HUES64 (cell line): ENCODE results near the gene LGMN.
"Not testable (repeated sequence)": the region's sequence is repeated elsewhere in the genome, so short reads cannot be mapped to it uniquely, and the experiment has no call there.

Experiments used
- H3K27ac ChIP-seq: 2 replicates; pipeline ENCODE4 v1.7.0; 2013; ENCODE audit warnings: low read depth, low read length, inconsistent platforms
- H3K27me3 ChIP-seq: 2 replicates; pipeline ENCODE4 v1.6.1; 2013; ENCODE audit warnings: mild to moderate bottlenecking, low read length; ENCODE audit not compliant: insufficient read depth
- H3K36me3 ChIP-seq: 2 replicates; pipeline ENCODE4 v1.6.1; 2013; ENCODE audit warnings: mild to moderate bottlenecking, low read length; ENCODE audit not compliant: insufficient read depth
- H3K4me1 ChIP-seq: 2 replicates; pipeline ENCODE4 v1.6.1; 2013; ENCODE audit warnings: mild to moderate bottlenecking, low read length, moderate library complexity; ENCODE audit not compliant: insufficient read depth
- H3K4me3 ChIP-seq: 2 replicates; pipeline ENCODE4 v1.5.1; 2013; ENCODE audit warnings: mild to moderate bottlenecking, low read length, moderate library complexity
- H3K9ac ChIP-seq: 2 replicates; pipeline ENCODE4 v1.6.1; 2013; ENCODE audit warnings: mild to moderate bottlenecking, low read depth, low read length
- H3K9me3 ChIP-seq: 2 replicates; pipeline ENCODE4 v1.6.1; 2013; ENCODE audit warnings: low read depth, low read length; ENCODE audit not compliant: insufficient read depth
- WGBS: fragments of 150-250, 120-280 bp; methylation state at CpG from one replicate; pipeline ENCODE4 v1.1.7; 2013; ENCODE audit warnings: missing lambda C conversion rate; 5-methylcytosine and 5-hydroxymethylcytosine counted together

The LGMN gene

DNA sequence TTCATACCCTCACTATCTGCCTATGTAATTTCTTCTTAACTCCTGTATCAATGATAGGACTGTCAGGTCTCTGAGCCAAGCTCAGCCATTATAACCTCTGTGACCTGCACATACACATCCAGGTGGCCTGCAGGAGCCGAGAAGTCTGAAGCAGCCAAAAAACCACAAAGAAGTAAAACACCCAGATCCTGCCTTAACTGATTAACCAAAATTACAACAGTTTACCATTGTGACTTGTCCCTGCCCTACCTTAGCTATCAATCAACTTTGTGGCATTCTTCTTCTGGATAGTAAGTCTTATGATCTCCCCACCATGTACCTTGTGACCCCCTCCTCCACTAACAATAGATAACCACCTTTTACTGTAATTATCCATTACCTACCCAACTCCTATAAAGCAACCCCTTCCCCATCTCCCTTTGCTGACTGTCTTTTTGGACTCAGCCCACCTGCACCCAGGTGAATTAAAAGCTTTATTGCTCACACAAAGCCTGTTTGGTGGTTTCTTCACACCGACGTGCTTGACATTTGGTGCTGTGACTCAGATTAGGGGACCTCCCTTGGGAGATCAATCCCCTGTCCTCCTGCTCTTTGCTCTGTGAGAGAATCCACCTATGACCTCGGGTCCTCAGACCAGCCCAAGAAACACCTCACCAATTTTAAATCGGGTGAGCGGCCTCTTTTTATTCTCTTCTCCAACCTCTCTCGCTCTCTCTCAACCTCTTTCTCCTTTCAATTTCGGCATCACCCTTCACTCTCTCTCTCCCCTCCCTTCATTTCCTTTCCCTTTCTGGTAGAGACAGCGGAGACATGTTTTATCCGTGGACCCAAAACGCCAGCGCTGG is 11.5 kb upstream of the LGMN start:
- Histone ChIP-seq H3K9me3 (no peaks in the 10 kb centered on the region), H3K4me1 (no peaks in the 10 kb centered on the region), H3K4me3 (no peak overlapping the region), H3K36me3 (no peaks in the 10 kb centered on the region), H3K27ac (no peak overlapping the region), H3K27me3 (no peaks in the 10 kb centered on the region), H3K9ac (no peak overlapping the region)
- 91% methylated on average over 12 of the region's 12 CpGs for WGBS

DNA sequence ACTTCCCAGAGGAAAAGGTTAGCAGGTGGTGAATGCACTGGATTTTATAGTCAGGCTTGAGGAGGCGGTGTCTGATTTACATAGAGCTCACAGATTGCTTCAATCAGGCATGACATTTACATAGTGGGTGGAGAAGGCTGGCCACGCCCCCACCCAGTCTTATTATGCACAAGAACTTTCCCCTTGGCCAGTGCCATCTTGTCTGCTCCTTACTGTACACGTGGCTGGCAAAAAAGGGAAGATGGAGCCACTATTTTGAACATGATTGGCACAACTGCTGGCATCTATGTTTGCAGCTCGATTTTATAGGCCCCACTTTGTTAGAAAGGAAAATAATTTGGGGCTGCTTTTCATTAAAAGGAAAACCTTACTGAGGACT is 10.9 kb upstream of the LGMN start:
- H3K27me3 ChIP-seq = no peaks in the 10 kb centered on the region
- no peaks in the 10 kb centered on the region for H3K9me3 ChIP-seq
- no peaks in the 10 kb centered on the region for H3K36me3 ChIP-seq
- no peak overlapping the region for H3K9ac ChIP-seq
- no peak overlapping the region for H3K4me3 ChIP-seq
- H3K27ac ChIP-seq = no peak overlapping the region
- 88% methylated on average over 4 of the region's 4 CpGs for WGBS
- no peaks in the 10 kb centered on the region for H3K4me1 ChIP-seq

DNA sequence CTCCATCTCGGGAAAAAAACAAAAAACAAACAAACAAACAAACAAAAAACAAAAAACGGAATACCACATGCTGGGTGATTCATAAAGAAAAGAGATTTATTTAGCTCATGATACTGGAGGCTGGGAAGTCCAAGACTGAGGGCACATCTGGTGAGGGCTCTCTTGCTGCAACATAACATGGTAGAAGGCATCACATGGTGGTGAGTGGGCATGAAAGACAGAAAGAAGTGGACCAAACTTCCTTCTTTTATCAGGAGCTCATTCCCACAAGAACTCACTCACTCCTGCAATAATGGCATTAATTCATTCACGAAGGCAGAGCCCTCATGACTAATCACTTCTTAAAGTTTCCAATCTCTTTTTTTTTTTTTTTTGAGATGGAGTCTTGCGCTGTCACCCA is 8.0 kb upstream of the LGMN start:
- Histone ChIP-seq H3K9ac (no peak overlapping the region), H3K4me3 (no peak overlapping the region), H3K9me3 (no peaks in the 10 kb centered on the region), H3K27ac (no peak overlapping the region), H3K4me1 (no peaks in the 10 kb centered on the region), H3K27me3 (no peaks in the 10 kb centered on the region), H3K36me3 (no peaks in the 10 kb centered on the region)
- 88% methylated on average over 3 of the region's 4 CpGs for WGBS

DNA sequence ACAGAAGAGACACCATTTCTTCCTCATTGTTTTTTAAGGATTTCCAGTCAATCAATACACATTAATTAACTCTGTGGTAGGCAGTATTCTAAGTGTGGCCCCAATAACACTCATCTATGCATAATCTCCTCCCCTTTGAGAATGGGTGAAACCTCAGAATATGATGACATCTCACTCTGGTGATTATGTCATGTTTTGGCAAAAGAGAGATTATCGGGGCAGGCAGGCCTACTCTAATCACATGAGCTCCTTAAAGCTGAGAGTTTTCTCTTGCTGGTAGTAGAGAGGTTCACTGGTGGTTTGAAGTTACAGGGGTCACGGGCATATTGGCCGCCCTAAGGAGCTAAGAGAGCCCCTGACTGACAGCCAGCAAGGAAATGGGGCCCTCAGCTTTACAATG is 7.1 kb upstream of the LGMN start:
- Histone ChIP-seq H3K9me3 (no peaks in the 10 kb centered on the region), H3K9ac (no peak overlapping the region), H3K4me1 (no peaks in the 10 kb centered on the region), H3K4me3 (no peak overlapping the region), H3K27ac (no peak overlapping the region), H3K27me3 (no peaks in the 10 kb centered on the region; the same call in 1 of the 2 replicates), H3K36me3 (no peaks in the 10 kb centered on the region)
- WGBS = 91% methylated on average over 3 of the region's 3 CpGs

DNA sequence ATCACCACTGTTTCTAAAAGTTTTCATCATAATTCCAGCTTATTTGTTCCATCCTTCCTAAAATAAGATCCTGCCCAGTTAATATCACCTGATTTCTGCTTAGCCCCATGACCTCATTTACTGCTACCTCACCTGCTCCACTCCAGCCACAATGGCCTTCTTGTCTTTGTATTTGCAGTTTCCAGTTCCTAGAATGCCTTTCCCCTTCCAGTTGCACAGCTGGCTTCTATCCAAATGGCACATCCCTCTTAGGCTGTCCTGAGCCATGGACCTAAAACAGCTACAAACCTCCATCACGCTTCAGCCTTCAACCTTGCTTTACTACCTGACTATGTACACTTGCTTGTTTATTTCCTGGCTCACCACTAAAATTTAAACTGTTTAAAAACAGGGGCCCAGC is 6.5 kb upstream of the LGMN start:
- Histone ChIP-seq H3K27me3 (no peaks in the 10 kb centered on the region; the same call in 1 of the 2 replicates), H3K4me1 (no peaks in the 10 kb centered on the region), H3K4me3 (no peak overlapping the region), H3K9me3 (no peaks in the 10 kb centered on the region), H3K9ac (no peak overlapping the region), H3K27ac (no peak overlapping the region), H3K36me3 (no peaks in the 10 kb centered on the region)
- WGBS = 94% methylated on average over 1 of the region's 1 CpG

DNA sequence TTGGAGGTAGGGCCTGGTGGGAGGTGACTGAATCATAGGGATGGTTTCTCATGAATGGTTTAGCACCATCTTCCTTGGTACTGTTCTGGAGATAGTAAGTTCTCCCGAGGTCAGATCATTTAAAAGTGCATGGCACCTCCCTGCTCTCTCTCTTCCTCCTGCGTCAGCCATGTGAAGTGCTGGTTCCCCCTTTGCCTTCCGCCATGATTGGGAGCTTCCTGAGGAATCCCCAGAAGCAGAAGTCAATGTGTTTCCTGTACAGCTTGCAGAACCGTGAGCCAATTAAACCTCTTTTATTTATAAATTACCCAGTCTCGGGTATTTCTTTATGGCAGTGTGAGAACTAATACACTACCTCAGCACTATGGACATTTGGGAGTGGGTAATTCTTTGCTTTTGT is 4.8 kb upstream of the LGMN start:
- no peak overlapping the region for H3K4me3 ChIP-seq
- 94% methylated on average over 5 of the region's 5 CpGs for WGBS

DNA sequence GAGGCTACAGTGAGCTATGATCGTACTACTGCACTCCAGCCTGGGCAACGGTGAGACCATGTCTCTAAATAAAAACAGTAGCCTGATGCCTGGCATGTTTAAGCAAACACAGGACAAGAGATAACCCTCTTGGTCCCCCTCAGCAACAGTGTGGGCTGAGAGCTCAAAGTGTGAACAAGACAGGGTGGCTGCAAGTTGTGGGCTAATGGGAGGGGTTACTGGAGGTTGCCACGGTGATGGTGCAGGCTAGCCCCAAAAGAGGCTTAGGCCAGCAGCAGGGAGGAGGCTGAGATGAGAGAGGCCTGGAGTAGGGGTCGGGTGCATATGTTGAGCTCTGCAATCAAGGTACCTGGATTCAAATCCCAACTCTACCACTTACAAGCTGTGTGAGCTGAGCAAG is 3.4 kb upstream of the LGMN start:
- Histone ChIP-seq H3K27me3 (peaks cover 10% of the 10 kb centered on the region), H3K4me1 (no peaks in the 10 kb centered on the region), H3K36me3 (no peaks in the 10 kb centered on the region), H3K27ac (no peak overlapping the region), H3K4me3 (no peak overlapping the region), H3K9me3 (no peaks in the 10 kb centered on the region), H3K9ac (no peak overlapping the region)
- 77% methylated on average over 4 of the region's 4 CpGs for WGBS

More for the DNA sequence above, 4.8 kb upstream of the LGMN start:
- Histone ChIP-seq H3K36me3 (no peaks in the 10 kb centered on the region), H3K27me3 (peaks cover 4% of the 10 kb centered on the region), H3K4me1 (no peaks in the 10 kb centered on the region), H3K27ac (no peak overlapping the region), H3K9me3 (no peaks in the 10 kb centered on the region), H3K9ac (no peak overlapping the region)

DNA sequence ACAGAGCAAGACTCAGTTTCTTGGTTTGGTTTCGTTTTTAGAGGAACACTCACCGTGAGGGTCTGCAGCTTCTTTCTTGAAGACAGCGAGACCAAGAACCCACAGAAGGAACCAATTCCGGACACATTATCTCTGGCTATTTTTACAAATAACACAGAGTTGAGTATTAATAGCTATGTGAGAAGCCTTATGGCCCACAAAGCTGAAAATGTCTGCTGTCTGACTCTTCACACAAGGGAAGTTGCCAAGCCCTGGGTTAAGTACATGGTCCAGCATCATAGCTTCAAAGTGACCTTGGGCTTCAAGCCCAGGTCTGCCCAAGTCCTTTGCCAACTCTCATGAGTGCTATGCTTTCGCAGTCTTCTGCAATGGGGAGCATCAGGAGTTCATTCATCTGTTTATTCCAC is 2.6 kb upstream of the LGMN start:
- Histone ChIP-seq H3K27ac (no peak overlapping the region), H3K36me3 (no peaks in the 10 kb centered on the region)

DNA sequence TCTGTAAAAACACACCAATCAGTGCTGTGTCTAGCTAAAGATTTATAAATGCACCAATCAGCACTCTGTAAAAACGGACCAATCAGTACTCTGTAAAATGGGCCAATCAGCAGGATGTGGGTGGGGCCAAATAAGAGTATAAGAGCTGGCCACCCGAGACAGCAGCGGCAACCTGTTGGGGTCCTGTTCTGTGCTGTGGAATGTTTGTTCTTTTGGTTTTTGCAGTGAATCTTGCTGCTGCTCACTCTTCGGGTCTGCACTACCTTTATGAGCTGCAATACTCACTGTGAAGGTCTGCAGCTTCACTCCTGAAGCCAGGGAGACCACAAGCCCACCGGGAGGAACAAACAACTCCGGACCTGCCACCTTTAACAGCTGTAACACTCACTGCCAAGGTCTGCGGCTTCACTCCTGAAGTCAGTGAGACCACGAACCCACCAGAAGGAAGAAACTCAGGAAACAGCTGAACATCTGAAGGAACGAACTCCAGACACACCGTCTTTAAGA is 1.8 kb upstream of the LGMN start:
- H3K9ac ChIP-seq, H3K27ac ChIP-seq, H3K36me3 ChIP-seq, H3K4me1 ChIP-seq, H3K9me3 ChIP-seq, H3K4me3 ChIP-seq: not testable (repeated sequence)
- H3K27me3 ChIP-seq = peaks cover 10% of the 10 kb centered on the region
- WGBS = 94% methylated on average over 10 of the region's 10 CpGs

More for the DNA sequence above, 2.6 kb upstream of the LGMN start:
- H3K9ac ChIP-seq = no peak overlapping the region
- H3K4me3 ChIP-seq = no peak overlapping the region
- H3K4me1 ChIP-seq = no peaks in the 10 kb centered on the region
- H3K27me3 ChIP-seq = peaks cover 10% of the 10 kb centered on the region
- H3K9me3 ChIP-seq = no peaks in the 10 kb centered on the region
- 92% methylated on average over 5 of the region's 5 CpGs for WGBS

DNA sequence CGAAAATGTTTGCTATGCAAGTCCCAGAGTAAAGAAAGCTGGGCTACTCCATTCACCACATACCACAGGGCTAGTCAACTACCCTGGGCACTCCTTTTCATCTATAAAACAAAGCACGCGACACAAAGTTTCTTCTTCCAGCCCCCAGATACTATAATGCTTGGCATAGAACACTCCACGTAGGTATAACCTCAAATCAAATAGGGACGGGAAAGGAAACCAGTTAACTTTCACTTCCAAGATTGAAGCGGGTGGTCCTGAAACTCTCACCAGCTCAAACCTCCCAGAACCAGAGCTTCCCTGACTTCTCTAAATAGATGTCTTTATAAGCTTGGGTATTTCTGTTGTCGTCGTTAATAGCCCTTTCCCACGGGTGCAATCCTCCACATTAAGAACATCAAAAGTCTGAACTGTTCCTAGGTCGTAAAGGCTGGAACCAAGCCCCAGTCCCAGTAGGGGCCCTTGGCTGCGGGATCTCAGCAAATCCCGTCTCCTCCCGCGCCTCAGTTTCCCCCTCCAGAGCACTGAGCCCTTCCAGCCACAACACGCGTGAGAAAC is 647 bp downstream of the LGMN start:
- peak overlapping the region; percentile 77 for H3K4me3 ChIP-seq
- WGBS = 14% methylated on average over 16 of the region's 16 CpGs
- H3K9me3 ChIP-seq = no peaks in the 10 kb centered on the region
- H3K36me3 ChIP-seq = no peaks in the 10 kb centered on the region
- H3K4me1 ChIP-seq = no peaks in the 10 kb centered on the region
- H3K27ac ChIP-seq = no peak overlapping the region
- H3K27me3 ChIP-seq = peaks cover 10% of the 10 kb centered on the region
- peak overlapping the region; percentile 74 for H3K9ac ChIP-seq

DNA sequence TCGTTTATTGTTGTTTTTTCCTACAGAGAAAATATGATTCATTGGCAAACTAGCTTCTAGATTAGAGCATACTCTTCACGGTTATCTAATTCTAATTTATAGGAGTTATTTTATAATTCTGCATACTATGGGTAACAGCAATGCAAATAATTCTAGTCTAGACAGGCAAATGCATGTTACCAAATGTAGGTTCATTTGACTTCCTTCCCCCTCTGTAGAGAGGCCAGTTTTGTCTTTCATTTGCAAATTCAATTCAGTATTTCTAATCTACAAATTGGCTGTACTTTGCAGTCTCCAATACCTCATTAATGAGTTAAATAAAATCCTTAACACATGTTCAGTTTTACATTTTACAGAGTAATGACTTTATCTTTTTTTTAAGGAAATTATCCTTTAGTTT is 4.2 kb downstream of the LGMN start:
- H3K4me1 ChIP-seq = no peaks in the 10 kb centered on the region
- no peak overlapping the region for H3K27ac ChIP-seq
- H3K36me3 ChIP-seq = no peaks in the 10 kb centered on the region; the same call in 1 of the 2 replicates
- H3K27me3 ChIP-seq = 0 out of 2 replicates have a peak, but pooled peaks cover 6% of the 10 kb centered on the region
- WGBS = no CpG with 5 or more reads among the region's 2 CpGs
- H3K4me3 ChIP-seq = no peak overlapping the region
- no peaks in the 10 kb centered on the region for H3K9me3 ChIP-seq
- H3K9ac ChIP-seq = no peak overlapping the region
